GM06990 (cell line): ENCODE results near the gene CFAP46.

Experiments used
- DNase-seq: peaks from one replicate; pipeline ENCODE4 v3.0.0-alpha.2; 2011; ENCODE audit not compliant: insufficient read length; ENCODE audit errors: extremely low read depth
- H3K27me3 ChIP-seq: replicated peaks from 2 replicates; pipeline ENCODE4 v1.6.0; 2011; ENCODE audit warnings: low read length; ENCODE audit not compliant: control insufficient read depth, insufficient read depth
- H3K36me3 ChIP-seq: 2 replicates; pipeline ENCODE4 v1.5.1; 2011; ENCODE audit warnings: low read length; ENCODE audit not compliant: control insufficient read depth, insufficient read depth
- H3K4me3 ChIP-seq: replicated peaks from 2 replicates; pipeline ENCODE4 v1.5.1; 2011; ENCODE audit warnings: low read depth, mild to moderate bottlenecking, control low read depth, low read length
- CTCF ChIP-seq: IDR thresholded peaks from 2 replicates; pipeline ENCODE4 v1.5.1; 2011; ENCODE audit warnings: low read length, control low read depth, mild to moderate bottlenecking, inconsistent platforms; ENCODE audit not compliant: insufficient read depth, poor library complexity, severe bottlenecking

Gene CFAP46

GRCh38 chr10:132943058-132943790 lies 854 bp upstream of the CFAP46 start:
- TF ChIP-seq CTCF = no peak
- H3K4me3 ChIP-seq = peak overlapping the region; percentile 58
- no peaks in the 10 kb centered on the region for H3K36me3 ChIP-seq
- no peak for DNase-seq
- H3K27me3 ChIP-seq = no peaks in the 10 kb centered on the region; the same call in 1 of the 2 replicates

- Histone ChIP-seq H3K36me3 (no peaks in the 10 kb centered on the region), H3K4me3 (peak overlapping the region; percentile 58; the same call in 1 of the 2 replicates), H3K27me3 (no peaks in the 10 kb centered on the region; the same call in 1 of the 2 replicates)
- no peak for TF ChIP-seq CTCF
- no peak for DNase-seq
Observed at GRCh38 chr10:132941640-132942051, 724 bp downstream of the CFAP46 start.

GRCh38 chr10:132940791-132941465 lies 1.4 kb downstream of the CFAP46 start:
- no peak for TF ChIP-seq CTCF
- H3K36me3 ChIP-seq = no peaks in the 10 kb centered on the region
- DNase-seq = no peak
- no peak overlapping the region for H3K4me3 ChIP-seq
- H3K27me3 ChIP-seq = no peaks in the 10 kb centered on the region; the same call in 1 of the 2 replicates

- H3K27me3 ChIP-seq = no peaks in the 10 kb centered on the region; the same call in 1 of the 2 replicates
Observed at GRCh38 chr10:132939957-132940790, 2.2 kb downstream of the CFAP46 start.

More at GRCh38 chr10:132939957-132940790, 2.2 kb downstream of the CFAP46 start:
- DNase-seq = peak; percentile 61
- peak; percentile 90 for TF ChIP-seq CTCF
- no peak overlapping the region for H3K4me3 ChIP-seq
- H3K36me3 ChIP-seq = no peaks in the 10 kb centered on the region
